Activated CD4-positive, alpha-beta T cell treated with anti-CD3 and anti-CD28 coated beads, Interleukin-2, amount 50 U/mL, for 1 hour (primary cell): ENCODE measurements around the gene GPR155.
"Not testable (repeated sequence)": the region's sequence is repeated elsewhere in the genome, so short reads cannot be mapped to it uniquely, and the experiment has no call there.

Experiments used
- DNase-seq: peaks from one replicate; pipeline ENCODE4 v3.0.0-alpha.2; 2020

Gene GPR155

DNA sequence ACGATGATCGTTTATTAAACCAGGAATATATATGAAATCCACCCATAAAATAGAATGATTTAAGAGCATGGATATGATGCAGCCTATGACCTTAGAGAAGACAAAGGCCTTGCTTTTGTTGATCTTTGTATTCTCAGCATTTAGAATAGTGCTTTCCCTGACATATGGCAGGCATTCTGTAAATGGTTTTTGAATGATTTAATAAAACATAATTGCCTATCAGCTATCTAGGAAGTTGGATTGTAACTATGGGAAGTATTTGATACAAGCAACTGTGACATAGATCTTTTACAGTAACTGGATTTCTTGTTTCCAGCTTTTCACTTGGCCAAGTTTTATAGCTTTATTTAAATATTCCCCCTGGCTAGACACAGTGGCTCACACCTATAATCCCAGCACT is 5.1 kb upstream of the GPR155 start:
- no peak for DNase-seq

DNA sequence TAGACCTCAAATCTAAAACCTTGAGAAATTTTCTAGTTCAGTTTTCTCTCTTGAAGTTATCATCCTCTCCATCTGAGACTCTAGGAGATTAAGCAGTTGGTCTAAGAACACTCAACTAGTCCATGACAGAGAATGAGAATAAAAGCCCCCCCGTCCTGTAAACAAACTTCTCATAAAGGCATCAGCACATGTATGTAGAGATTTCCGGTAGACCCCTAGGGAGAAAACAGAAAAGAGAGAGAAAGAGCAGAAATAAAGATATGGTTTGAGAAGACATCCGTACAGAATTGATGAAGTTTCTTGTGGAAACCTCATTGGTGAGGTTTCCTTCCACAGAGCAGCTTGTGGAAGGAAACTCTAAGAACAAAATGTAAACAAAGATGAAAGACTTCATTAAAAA is 3.2 kb upstream of the GPR155 start:
- no peak for DNase-seq

DNA sequence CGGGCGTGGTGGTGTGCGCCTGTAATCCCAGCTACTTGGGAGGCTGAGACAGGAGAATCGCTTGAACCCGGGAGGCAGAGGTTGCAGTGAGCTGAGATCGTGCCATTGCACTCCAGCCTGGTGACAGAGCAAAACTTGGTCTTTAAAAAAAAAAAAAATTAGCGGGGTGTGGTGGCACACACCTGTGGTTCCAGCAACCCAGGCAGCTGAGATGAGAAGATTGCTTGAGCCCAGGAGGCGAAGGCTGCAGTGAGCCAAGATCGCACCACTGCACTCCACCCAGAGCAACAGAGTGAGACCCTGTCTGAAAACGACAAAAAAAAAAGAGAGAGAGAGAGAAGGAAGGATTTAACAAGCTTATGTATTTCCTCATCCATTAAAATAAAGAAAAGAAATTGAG is 2.7 kb upstream of the GPR155 start:
- peak; percentile 22 for DNase-seq

DNA sequence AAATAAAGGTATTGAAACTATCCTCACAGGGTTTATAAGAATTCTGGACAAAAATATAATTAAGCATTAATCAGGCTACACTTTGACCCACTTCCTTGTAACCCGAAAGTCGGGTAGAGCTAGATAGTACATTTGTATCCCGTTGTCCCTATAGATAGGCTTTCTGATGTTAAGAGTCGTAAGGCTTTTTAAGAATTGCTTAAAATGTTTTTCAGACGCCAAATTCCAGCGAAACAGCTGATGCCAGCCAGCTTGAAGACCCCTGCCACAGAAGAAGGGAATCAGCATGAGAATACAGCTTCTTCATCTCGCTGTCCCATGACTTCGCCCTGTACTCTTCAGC is 962 bp upstream of the GPR155 start:
- DNase-seq, result no peak

DNA sequence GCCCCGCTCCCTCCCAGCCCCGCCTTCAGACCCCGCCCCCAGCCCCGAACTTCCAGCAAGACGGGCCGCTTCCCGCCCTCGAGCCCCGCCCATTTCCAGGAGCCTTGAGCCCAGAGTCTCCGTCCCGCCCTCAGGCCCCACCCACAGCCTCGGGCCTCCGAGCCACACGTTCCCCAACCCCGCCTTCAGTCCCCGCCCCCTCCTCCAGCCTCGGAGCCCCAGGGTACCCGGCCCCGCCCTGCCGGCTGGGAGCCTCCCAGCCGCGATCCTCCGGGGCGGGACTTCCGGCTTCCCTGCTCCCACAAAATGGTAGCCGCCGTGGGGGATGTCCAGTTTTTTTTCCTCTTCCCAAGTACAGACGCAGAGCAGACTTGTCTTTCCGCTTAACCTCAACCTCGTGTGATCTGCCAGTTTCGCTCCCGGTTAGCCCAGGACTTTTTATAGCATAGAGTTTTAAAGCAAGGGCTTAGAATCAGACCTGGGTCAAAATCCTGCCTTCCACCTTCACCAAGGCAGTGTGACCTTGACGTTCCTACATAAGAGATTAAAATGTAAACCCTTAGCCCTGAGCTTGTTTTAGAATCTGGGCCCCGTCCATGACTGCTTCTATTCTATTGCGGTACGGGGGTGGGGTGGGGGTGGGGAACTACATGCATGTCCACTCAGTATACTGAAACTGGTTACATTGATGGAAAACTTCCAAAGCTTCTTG is 435 bp upstream of the GPR155 start:
- DNase-seq, result peak; percentile 92

DNA sequence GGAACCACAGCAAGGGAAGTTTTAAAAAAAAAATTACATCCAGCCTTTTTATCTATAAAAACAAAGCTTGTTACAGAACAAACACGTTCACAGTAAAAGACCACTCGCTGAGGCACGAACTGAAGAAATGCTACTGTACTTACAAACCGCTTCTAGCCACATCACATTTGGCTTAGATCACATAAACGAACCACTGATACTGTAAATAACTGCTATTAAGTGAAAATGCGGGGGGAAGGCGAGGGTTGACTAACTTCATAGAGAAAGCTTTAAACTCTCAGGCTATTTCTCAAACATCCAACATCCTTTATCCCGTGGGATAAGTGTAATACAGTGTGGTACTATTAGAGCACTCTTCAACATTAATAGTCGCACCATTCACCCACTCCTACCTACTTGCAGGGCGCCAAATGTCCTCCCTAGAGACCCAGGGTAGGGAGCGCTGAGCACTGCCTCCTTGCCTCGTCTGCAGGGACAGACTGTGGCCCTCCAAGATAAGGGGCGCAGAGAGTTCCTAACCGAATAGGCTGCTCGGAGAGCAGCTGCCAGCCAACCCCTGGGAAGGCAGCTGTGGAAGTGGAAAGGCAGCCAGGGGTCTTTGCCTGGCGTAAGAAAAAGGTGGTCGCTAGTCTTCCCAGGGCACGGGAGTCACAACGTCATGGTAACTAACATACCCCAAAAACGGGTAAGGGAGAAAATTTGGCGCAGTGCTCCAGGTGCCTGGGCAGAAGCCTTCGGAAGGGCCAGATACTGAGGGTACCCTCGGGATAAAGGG is 854 bp downstream of the GPR155 start:
- peak; percentile 20 for DNase-seq

DNA sequence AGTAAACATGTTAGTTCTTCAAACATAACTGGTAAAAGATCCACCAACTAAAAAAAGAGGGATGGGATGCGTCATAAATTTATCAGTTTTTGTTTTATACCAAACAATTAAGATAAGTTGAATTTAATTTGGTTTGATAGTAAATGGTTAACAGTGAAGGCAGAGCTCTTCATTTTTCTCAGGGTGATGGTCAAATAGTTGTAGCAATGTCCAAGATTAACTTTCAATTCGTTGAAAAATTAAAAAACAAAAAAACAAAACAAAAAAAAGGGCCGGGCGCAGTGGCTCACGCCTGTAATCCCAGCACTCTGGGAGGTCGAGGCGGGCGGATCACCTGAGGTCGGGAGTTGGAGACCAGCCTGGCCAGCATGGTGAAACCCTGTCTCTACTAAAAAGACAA is 1.8 kb downstream of the GPR155 start:
- DNase-seq, result not testable (repeated sequence)

DNA sequence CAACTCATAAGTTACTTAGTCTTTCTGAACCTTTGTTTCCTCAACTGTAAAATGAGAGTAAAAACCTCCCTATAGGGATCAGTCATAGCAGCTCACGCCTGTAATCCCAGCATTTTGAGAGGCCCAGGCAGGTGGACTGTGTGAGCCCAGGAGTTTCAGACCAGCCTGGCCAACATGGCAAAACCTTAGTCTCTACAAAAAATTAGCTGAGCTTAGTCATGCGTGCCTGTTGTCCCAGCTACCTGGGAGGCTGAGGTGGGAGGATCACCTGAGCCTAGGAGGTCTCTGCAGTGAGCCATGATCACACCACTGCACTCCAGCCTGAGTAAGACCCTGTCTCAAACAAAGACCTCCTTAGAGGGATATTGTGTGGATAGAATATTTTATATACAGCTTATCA is 2.3 kb downstream of the GPR155 start:
- DNase-seq, result no peak

DNA sequence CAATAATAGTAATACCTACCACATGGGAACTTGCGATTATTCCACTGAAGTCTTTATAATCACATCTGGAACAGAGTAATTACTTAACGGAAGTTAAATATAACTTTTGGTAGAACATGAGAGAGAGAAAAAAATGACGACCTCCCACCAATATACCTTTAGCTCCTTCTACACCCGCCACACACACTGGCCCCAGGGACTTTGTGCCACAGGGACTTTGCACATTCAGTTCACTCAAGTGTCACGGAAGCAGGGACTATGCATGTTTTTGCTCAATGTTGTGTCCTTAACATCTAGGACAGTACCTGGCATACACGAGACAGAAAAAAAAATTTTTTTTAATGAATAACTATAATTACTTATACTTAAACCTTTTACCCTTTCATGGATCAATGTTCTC is 4.0 kb downstream of the GPR155 start:
- no peak for DNase-seq

DNA sequence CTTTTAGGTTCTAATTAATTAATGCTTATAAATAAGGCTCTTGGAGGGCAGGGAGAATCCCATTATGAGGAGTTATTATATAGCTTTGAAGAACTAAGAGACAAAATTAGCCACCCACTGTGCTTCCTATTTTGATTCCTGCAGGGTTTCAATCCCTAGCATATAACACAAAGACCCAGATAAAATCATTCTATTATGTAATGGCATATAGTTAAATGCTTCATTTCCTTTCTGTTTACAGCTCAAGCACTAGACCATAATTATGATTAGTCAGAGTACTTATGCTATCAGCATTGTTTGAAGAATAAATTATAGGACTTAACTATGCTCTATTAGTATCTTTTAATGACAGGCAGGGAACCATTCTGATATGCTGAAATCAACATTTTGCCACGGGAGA is 9.1 kb downstream of the GPR155 start:
- no peak for DNase-seq

DNA sequence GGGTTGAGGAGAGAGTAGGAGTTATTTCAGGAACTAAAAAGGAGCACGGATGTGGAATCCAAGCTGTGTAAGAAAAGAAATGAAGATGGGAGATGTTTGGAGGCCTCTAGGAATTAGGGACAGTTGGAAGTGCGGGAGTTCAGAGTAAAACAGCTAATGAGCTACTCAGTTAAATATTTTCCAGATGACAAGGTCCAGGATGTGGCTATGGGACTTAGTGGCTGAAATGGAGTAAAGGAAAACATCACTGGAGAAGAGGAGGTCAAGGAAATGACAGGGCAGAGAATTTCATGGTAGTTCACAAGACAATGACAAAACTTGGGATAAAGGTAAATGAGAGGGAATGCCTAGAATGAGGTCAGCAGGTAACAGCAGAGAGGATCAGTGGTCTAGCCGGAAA is 13.0 kb downstream of the GPR155 start:
- DNase-seq, result no peak

DNA sequence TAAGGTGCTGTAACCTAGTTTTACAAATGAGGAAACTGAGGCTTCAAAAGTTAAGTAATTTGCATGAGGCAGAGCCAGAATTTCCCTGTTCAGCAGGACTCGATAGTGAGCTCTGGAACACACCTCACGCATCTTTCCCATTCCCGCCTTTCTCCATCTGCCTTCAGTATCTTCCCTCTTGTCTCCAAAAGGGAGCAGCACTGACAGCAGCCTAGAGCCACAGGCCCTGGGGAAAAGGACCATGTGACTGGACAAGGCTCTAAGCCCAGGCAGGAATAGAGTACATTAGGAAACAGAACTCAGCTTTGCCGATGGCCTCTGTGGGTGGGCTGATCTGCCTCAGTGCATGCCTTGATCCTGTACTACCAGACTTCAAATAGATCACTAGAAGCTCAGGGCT is 21.5 kb downstream of the GPR155 start:
- no peak for DNase-seq

DNA sequence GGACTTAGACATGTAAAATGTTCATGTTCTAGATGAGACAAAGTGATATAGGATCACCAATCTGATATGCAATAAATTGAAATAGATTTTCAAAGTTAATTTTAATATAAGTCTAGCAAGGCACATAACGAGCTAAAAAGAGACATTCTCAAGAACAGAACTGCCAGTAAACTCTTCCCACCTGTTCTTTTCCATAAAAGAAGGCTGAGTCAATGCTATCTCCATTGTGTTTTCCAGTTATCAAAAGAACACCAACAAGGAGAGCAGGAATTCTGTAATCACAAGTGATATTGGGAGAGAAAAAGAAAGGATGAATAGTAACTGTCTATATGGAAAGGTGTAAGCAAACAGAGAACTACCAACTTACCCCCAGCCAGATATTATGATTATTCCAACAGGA is 25.6 kb downstream of the GPR155 start:
- no peak for DNase-seq

DNA sequence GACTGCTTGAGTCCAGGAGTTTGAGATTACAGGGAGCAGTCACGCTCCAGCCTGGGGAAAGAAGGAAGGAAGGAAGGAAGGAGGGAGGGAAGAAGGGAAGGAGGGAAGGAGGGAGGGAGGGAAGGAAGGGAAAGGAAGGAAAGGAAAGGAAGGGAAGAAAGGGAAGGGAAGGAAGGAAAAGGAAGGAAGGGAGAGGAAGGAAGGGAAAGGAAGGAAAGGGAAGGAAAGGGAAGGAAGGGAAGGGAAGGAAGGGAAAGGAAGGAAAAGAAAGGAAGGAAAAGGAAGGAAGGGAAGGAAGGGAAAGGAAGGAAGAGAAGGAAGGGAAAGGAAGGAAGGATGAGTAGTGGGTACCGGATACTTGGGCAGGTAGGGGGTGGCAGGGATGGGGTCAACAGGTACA is 32.3 kb downstream of the GPR155 start:
- DNase-seq, result no peak

DNA sequence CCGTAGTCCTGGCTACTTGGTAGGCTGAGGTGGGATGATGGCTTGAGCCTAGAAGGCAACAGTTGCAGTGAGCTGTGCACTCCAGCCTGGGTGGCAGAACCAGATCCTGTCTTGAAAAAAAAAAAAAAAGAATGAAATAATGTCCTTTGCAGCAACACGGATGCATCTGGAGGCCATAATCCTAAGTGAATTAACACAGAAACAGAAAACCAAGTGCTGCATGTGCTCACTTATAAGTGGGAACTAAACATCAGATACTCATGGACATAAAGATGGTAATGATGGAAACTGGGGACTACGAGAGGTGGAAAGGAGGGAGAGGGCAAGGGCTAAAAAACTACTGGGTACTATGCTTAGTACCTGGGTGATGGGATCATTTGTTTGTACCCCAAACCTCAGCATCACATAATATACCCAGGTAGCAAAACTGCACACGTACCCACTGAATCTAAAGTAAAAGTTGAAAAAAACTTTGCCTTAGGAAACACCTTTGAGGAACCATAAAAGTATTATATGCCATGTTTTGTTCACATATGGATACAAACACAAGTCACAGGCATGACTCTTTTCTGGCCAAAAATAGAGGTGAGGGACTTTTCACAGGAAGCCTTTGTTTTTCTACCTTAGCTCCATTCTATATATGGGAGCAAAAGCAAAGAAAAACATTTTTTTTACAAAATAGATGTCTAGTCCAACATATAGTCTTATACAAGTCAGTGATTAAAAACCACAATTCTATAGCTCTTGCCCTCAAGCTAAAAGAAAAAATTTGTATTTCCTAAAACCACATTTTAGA is 36.6 kb downstream of the GPR155 start:
- no peak for DNase-seq

DNA sequence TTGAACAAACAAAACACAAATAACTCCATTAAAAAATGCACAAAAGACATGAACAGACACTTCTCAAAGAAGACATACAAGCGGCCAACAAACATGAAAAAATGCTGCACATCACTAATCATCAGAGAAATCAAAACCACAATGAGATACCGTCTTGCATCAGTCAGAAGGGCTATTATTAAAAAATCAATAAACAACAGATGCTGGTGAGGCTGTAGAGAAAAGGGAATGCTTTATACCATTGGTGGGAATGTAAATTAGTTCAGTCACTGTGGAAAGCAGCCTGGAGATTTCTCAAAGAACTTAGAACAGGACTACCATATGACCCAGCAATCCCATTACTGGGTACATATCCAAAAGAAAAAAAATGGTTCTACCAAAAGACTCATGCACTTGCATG is 37.8 kb downstream of the GPR155 start:
- DNase-seq, result no peak

DNA sequence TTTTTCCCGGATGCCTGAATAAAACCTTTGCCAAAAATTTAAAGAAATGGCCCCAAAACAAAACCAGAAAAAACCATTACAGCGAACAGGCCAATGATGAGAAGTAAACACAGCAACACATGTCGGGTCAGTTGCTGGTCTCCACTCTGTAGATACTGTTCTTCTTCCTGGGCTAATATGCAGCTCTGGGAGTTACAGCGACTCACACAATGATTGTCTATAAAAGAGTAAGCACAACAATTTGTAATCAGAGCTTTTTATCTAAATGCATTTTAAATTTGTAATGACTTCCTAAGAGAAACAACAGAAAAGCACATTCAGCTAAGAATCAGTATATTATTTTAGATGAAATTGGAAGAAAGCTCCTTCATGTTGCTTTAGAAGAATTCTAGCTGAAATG is 40.3 kb downstream of the GPR155 start:
- no peak for DNase-seq

DNA sequence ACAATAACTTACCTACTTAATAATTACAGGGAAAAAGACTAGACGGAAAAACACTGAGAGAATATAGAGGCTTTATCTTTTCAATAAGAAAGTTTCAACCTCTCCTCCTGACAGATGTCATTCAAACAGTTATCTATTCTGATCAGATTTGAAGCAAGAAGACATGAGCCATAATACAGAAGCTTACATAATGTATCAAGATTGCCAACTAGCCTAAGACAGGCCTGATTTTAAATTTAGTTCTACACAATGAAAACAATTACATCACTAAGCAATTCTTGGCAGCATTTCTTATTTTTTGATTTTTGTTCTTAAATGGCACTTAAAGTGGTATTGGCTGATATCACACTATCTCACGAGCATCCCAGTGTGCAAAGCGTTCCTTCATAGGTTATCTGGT is 41.6 kb downstream of the GPR155 start:
- DNase-seq, result no peak

DNA sequence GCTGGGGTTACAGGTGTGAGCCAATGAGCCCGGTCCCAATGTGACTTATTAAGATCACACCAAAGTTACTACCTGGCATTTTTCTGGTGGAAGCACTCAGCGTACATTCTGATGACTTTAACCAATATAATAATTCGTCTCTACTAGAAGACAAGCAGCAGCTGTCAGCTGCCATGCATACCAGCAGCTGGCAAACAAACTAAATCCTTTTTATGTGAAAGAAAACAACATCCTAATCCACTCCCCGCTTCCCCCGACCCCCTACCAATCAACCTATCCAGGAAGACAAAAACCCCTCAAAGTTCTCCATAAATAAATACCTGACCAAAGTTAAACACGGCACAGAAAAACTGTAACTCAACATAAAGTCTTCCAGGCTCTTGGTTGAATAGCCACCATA is 42.1 kb downstream of the GPR155 start:
- no peak for DNase-seq

DNA sequence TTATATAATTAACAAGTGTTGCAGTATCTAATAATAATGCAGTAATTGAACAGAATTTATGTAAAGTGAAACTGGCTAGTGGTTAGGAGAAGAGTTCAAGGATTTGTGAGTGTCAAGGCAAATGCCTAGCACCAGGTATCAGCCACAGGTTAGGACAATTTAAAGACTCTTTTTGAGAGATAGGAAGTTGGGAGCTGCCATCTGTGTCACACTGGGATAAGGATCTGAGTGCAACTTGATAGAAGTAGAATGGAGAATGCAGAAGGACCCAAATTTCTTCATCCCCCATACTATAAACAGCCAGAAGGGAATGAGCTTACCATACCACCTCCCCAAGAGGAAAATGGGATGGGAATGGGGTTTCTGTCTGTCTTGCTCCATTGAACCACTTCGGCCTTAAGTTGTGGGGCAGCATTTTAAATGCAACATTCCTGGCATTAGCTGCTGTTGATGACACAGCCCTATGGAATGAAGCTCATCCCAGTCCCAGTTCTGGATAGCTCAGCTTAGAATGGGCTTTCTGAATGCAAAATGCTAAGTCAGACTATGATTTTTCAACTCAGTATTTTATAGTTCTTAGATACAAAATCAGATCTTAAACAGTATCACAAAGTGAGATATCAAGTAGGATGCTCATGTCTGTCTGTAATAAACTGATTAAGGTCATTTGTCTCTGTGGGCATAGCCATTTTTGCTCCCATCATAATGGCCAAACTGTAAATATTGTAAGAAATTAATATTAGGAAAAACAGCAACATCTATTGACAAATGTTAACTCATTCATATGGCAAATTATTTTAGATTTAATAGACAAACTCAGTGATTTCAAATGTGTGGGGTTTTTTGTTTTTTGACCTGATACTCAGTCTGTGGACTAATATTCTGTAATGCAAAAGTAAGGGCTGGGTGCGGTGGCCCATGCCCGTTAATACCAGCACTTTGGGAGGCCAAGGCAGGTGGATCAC is 44.0 kb downstream of the GPR155 start:
- DNase-seq, result no peak

DNA sequence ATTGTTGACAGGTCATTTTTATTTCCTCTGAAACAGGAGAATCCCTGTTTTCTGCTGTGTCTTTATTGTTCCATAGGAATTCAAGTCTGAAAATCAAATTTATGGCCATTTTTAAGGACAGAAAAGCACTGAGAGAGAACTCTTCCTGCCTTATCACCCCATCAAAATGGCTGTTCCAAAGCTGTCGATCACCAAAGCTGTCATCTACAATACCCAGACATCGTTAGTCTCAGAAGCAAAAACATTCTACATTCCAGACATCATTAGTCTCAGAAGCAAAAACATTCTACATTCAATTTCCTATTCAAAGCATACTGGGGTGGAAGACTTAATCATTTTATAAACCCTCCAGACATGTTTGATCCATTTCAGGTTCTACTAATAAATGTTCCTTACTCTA is 46.9 kb downstream of the GPR155 start:
- no peak for DNase-seq

DNA sequence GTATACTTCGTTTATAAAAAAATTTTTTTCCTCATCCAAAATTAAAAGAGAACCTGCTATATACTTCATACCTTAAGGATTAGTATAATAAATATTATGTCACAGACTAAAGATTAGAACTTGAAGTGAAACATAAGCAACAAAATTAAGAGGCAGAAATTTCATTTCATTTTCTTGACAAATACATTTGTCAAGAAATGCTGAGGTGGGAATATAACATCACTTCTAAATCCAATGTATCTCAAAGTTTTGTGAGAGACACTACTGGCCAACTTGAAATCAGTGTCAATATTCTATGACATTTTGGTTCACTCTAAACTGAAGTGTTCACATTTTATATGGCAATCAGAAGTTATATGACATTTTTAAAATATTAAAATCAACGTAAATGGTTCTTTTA is 47.5 kb downstream of the GPR155 start:
- DNase-seq, result no peak
